K562 (cell line): Measurements from ENCODE around the gene PPP1R14C. TPM values are rescaled to one million over a fixed set of nuclear protein-coding genes. Genes with fewer than 3 reads are reported as not detected.

Experiments
- ATAC-seq: fragments of 200-7000 bp; cut with Tn5 transposase; 3 replicates; pipeline ENCODE4 v1.9.1; 2020; ENCODE audit warnings: moderate library complexity
- BruUV-seq: library from RNA; stranded (reverse); fragments of 400-500 nt; replicated peaks from 2 replicates; lab custom pipeline; 2021; lab: Mats Ljungman, UMichigan
- CTCF ChIA-PET: fragments of 300-600 bp; formaldehyde crosslinking; extraction: SDS; loops from one replicate; lab custom pipeline; 2021; ENCODE audit warnings: low intra/inter-chr PET ratio; lab: Yijun Ruan, JAX
- POLR2A ChIA-PET: fragments of 300-600, 350-650 bp; sonication (Branson Sonifier 250); formaldehyde crosslinking; extraction: SDS; loops from one replicate; lab custom pipeline; 2021; ENCODE audit warnings: antibody characterized with exemption, inconsistent platforms; lab: Yijun Ruan, JAX
- DNase-seq, 4 experiments: peaks; one replicate each; pipeline versions ENCODE4 v3.0.0 to v3.0.0-alpha.2; 2011 to 2018; ENCODE audit warnings: low spot score in 3 of 4, mixed read lengths in 3 of 4; ENCODE audit errors: extremely low read depth in 1 of 4
- FAIRE-seq: peaks from 2 replicates; lab custom pipeline; 2011; peaks lifted over from hg19 to GRCh38; lab: Jason Lieb, UNC
- H2AFZ ChIP-seq: 2 replicates; pipeline ENCODE4 v1.6.0; 2011; ENCODE audit warnings: low read depth, low read length, control low read depth, inconsistent platforms
- H3K27ac ChIP-seq: fragments of 200-600 bp; 3 replicates; pipeline ENCODE4 v1.8.0; 2011; ENCODE audit warnings: low read depth, mild to moderate bottlenecking, control low read depth, inconsistent platforms, low read length, moderate library complexity, mixed read lengths; ENCODE audit errors: extremely low read depth
- H3K27me3 ChIP-seq, 2 experiments: fragments of 300-600 bp in 1 of 2; 2 replicates in 1 of 2; 3 replicates in 1 of 2; pipeline versions ENCODE4 v1.6.0 to v1.8.0; 2011; ENCODE audit warnings: inconsistent platforms in 2 of 2, low read length in 2 of 2, mild to moderate bottlenecking in 1 of 2, mixed read lengths in 1 of 2, moderate library complexity in 1 of 2; ENCODE audit not compliant: control insufficient read depth in 2 of 2, insufficient read depth in 2 of 2
- H3K36me3 ChIP-seq: fragments of 300-600 bp; 3 replicates; pipeline ENCODE4 v1.8.0; 2011; ENCODE audit warnings: mild to moderate bottlenecking, low read length, inconsistent platforms; ENCODE audit not compliant: control insufficient read depth, insufficient read depth
- H3K4me1 ChIP-seq, 2 experiments: fragments of 200-600 bp in 1 of 2; replicated peaks in 1 of 2; 2 replicates in 1 of 2; 3 replicates in 1 of 2; pipeline versions ENCODE4 v1.5.1 to v1.8.0; 2011; ENCODE audit warnings: inconsistent platforms in 2 of 2, low read length in 2 of 2, mild to moderate bottlenecking in 1 of 2, mixed read lengths in 1 of 2, moderate library complexity in 1 of 2; ENCODE audit not compliant: control insufficient read depth in 2 of 2, insufficient read depth in 2 of 2
- H3K4me2 ChIP-seq: 2 replicates; pipeline ENCODE4 v1.6.1; 2011; ENCODE audit warnings: low read length, control low read depth, inconsistent platforms, mixed read lengths; ENCODE audit not compliant: insufficient read depth
- H3K4me3 ChIP-seq: fragments of 200-600 bp; sonication (generic), shearing (Covaris generic); 2 replicates; pipeline ENCODE4 v1.5.1; 2016; ENCODE audit warnings: control low read depth, inconsistent platforms
- H3K79me2 ChIP-seq: fragments of 200-600 bp; 3 replicates; pipeline ENCODE4 v1.8.0; 2011; ENCODE audit warnings: low read length, inconsistent platforms; ENCODE audit not compliant: control insufficient read depth, insufficient read depth
- H3K9ac ChIP-seq, 2 experiments: 2 replicates each; pipeline versions ENCODE4 v1.6.0 to v1.6.1; 2011; ENCODE audit warnings: low read depth in 2 of 2, low read length in 2 of 2, control low read depth in 1 of 2, inconsistent platforms in 1 of 2, mild to moderate bottlenecking in 1 of 2, mixed read lengths in 1 of 2; ENCODE audit not compliant: insufficient read depth in 1 of 2
- H3K9me1 ChIP-seq: one replicate; pipeline ENCODE4 v1.6.0; 2011; ENCODE audit warnings: inconsistent platforms, mild to moderate bottlenecking, low read length, moderate library complexity; ENCODE audit not compliant: control insufficient read depth, insufficient read depth
- H3K9me3 ChIP-seq: replicated peaks from 2 replicates; pipeline ENCODE4 v1.5.1; 2011; ENCODE audit warnings: low read depth, low read length, inconsistent platforms; ENCODE audit not compliant: control insufficient read depth, insufficient read depth
- H4K20me1 ChIP-seq: replicated peaks from 2 replicates; pipeline ENCODE4 v1.6.1; 2011; ENCODE audit warnings: low read length, inconsistent platforms, mixed read lengths; ENCODE audit not compliant: control insufficient read depth, insufficient read depth
- CHD7 ChIP-seq: fragments of 200-600 bp; sonication (generic); IDR thresholded peaks from one replicate; pipeline ENCODE4 v1.6.1; 2012; ENCODE audit warnings: mild to moderate bottlenecking, low read depth, low read length, inconsistent platforms
- HINFP ChIP-seq: fragments of 450-650 bp; conservative IDR thresholded peaks from 2 replicates; pipeline ENCODE4 v1.6.1; 2016; ENCODE audit warnings: missing genetic modification characterization, low read depth, mild to moderate bottlenecking, control low read depth, missing compliant biosample characterization
- RBM14 ChIP-seq: fragments of 200-400 bp; formaldehyde crosslinking; IDR thresholded peaks from 2 replicates; pipeline ENCODE4 v1.6.1; 2018; ENCODE audit warnings: low read depth, mild to moderate bottlenecking, low read length, moderate library complexity, borderline replicate concordance; ENCODE audit not compliant: insufficient read depth
- SP1 ChIP-seq: sonication (generic); formaldehyde crosslinking; IDR thresholded peaks from 2 replicates; pipeline ENCODE4 v1.8.1; 2022; ENCODE audit warnings: mild to moderate bottlenecking, missing genetic modification reagents
- ZNF354B ChIP-seq: fragments of 250-450 bp; sonication (Bioruptor Pico); IDR thresholded peaks from 2 replicates; pipeline ENCODE4 v1.4.0; 2020
- WGBS: fragments of 100-300 bp; shearing (Covaris generic); methylation state at CpG from one replicate; pipeline ENCODE4 v1.1.6; 2016; ENCODE audit warnings: low coverage, mixed read lengths; ENCODE audit not compliant: insufficient coverage; ENCODE audit errors: missing lambda C conversion rate; 5-methylcytosine and 5-hydroxymethylcytosine counted together
- in situ Hi-C: fragments of 300-500 bp; cut with MboI; formaldehyde crosslinking; loops from 4 replicates; pipeline ENCODE4 v1.15.0; 2018; ENCODE audit warnings: inconsistent platforms, mixed read lengths
- intact Hi-C: fragments of 100-400 bp; cut with micrococcal nuclease; formaldehyde crosslinking; loops from 2 replicates; pipeline ENCODE4 v1.14.2; 2022
- polyA plus RNA-seq, 8 experiments: library from polyadenylated mRNA; depleted of rRNA in 4 of 8; stranded (reverse) in 5 of 8; unstranded in 3 of 8; fragments of >200 nt; fragmentation: Nextera tagmentation in 2 of 8; fragmentation: Illumina TruSeq in 1 of 8; extraction: Ambion mirVana in 2 of 8; extraction: Trizol in 1 of 8; gene quantifications; 2 replicates each; pipeline versions ENCODE4 v1.2.1 to v1.2.3, GENCODE V29; 2011 to 2014; ENCODE audit warnings: inconsistent platforms in 1 of 8, missing spikeins in 1 of 8
- total RNA-seq, 7 experiments: library from RNA; depleted of rRNA in 6 of 7; stranded (reverse); fragments of >200 nt in 6 of 7; fragmentation: Illumina TruSeq in 2 of 7; extraction: Trizol in 2 of 7; gene quantifications; 2 replicates each; pipeline versions ENCODE4 v1.2.1 to v1.2.3, GENCODE V29; 2011 to 2021; ENCODE audit warnings: low replicate concordance in 1 of 7

Gene PPP1R14C
- total and polyA plus RNA-seq, 9 of the 15 experiments (the other 6 are each of a cell fraction or from before 2014, with no cell fraction given): 4.5 to 16.6 (median 11.9) TPM

DNA sequence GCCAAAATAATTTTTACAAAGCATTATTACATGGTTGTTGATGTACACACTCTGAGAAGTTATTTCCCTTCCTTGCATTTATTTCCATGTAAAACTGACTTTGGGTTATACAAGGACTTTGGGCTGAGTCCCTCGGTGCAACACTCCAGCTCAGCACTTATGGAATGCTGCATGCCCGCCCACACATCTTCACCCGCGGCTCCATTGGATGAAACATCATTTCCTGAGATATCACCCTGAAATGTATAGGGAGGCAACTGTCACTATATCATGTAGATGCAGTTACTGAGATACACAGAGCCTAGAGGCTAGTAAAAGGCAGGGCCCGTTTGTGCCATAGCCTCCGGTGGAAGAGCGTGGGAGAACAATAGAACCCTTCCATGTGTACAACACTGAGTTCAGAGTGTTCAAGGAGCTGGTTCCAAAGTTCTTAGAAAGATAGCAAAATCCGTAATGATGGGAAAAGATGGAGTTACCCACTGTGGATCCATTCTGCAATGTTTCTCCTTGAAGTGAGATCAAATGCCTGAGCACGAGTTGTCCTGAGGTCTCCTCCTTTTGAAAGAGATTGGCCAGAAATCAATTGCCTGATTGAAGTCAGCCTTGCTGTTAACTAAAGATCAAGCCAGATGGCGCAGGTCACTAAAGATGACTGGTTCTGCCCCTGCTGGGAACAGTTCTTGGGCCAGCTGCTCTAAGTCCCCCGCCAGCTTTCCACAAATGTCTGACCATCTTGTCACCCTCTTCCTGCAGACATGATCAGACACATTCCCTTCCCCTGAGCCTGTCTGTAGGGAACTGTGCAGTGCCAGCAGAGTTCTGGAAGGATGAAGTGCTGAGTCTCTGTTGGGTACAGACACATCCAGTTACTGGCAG lies 125.1 kb downstream of the PPP1R14C start:
- no peaks in the 10 kb centered on the region for H3K9me1 ChIP-seq
- no peaks in the 10 kb centered on the region for H4K20me1 ChIP-seq
- H3K4me1 ChIP-seq: peaks cover 39 to 59% of the 10 kb centered on the region in 2 experiments
- DNase-seq (peak; percentile 58 to 89 (median 75)), FAIRE-seq (peak; percentile 90), ATAC-seq (peak; percentile 63)
- H3K27me3 ChIP-seq: no peaks in the 10 kb centered on the region
- BruUV-seq: TSS peak; percentile 80
- H3K4me2 ChIP-seq: peak overlapping the region; percentile 62
- intact Hi-C loops (loop anchor here (1.0 kb wide), 1 partner anchor 67 kb away; no protein-coding TSS in a partner anchor), in situ Hi-C loops (no loop called here)
- WGBS: 9% methylated on average over 11 of the region's 11 CpGs
- no peaks in the 10 kb centered on the region for H3K79me2 ChIP-seq
- peak overlapping the region; percentile 29 to 47; a peak in 3 of 4 replicates for H3K9ac ChIP-seq
- no peaks in the 10 kb centered on the region for H3K9me3 ChIP-seq
- peak overlapping the region; percentile 67 for H3K27ac ChIP-seq
- H2AFZ ChIP-seq: peak overlapping the region; percentile 75
- no peak overlapping the region for H3K4me3 ChIP-seq
- POLR2A ChIA-PET: interaction anchor here (1.8 kb wide), 1 partner anchor 26 kb away, joined by 4 read pairs; no protein-coding TSS in a partner anchor
- CTCF ChIA-PET: interaction anchor here (0.6 to 1.9 kb wide), 2 partner anchors 67 to 69 kb away, joined by 3 to 8 read pairs; no protein-coding TSS in a partner anchor
- H3K36me3 ChIP-seq: no peaks in the 10 kb centered on the region
- TF ChIP-seq SP1 (CRISPR knock-in tag) (no peak; the same call in 1 of the 2 replicates), CHD7 (no peak), RBM14 (no peak), HINFP (tag) (no peak), ZNF354B (no peak)
